ENCODE measurements around the gene NXF2B.
"Not testable (repeated sequence)": the region's sequence is repeated elsewhere in the genome, so short reads cannot be mapped to it uniquely, and the experiment has no call there.

NXF2B gene, protein sequence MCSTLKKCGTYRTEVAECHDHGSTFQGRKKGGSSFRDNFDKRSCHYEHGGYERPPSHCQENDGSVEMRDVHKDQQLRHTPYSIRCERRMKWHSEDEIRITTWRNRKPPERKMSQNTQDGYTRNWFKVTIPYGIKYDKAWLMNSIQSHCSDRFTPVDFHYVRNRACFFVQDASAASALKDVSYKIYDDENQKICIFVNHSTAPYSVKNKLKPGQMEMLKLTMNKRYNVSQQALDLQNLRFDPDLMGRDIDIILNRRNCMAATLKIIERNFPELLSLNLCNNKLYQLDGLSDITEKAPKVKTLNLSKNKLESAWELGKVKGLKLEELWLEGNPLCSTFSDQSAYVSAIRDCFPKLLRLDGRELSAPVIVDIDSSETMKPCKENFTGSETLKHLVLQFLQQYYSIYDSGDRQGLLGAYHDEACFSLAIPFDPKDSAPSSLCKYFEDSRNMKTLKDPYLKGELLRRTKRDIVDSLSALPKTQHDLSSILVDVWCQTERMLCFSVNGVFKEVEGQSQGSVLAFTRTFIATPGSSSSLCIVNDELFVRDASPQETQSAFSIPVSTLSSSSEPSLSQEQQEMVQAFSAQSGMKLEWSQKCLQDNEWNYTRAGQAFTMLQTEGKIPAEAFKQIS

DNA sequence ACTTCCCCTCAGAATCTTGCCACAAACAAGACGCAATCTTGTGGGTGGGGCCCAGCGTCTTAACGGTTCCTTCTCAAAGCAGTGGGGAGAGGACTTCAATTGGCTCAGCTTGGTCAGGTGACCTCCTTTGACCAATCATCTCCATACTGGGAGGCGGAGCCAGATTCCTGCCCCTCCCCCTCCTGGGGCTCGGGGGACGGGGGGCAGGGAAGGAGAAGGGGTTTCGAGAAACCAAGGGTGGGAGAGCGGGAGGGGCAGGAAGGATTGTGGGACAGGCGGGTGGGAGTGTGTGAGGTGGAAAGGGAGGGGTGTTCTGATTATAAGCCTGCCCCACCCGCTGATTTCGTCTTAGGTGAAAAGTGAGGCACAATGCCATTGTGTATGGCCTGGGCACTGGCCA is at the start of gene NXF2B:
TSS of gene NXF2B (minus strand) at position 101 of the 400 bp plus-strand sequence. CDS start 59,972 bp downstream, outside the sequence.
- not testable (repeated sequence) for DNase-seq

DNA sequence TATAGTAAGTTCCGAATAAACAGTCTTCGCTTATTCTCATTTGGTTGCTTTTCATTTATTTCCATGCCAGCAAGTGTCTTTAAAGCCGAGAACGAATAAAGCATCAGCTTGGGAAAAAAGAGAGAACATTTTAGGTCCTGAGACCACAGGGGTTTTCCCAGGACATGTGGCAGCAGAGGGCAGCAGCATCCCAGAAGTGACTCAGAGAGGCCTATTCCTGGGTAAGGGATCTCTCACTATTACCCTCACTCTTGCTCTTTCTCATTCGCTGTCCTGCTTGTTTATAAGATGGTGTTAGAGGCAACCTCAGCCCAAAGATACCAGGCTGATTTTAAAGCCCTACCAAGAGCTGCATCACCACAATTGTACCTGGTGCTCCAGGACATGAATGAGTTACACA is 39.0 kb upstream of the NXF2B start:
- DNase-seq, result not testable (repeated sequence)

DNA sequence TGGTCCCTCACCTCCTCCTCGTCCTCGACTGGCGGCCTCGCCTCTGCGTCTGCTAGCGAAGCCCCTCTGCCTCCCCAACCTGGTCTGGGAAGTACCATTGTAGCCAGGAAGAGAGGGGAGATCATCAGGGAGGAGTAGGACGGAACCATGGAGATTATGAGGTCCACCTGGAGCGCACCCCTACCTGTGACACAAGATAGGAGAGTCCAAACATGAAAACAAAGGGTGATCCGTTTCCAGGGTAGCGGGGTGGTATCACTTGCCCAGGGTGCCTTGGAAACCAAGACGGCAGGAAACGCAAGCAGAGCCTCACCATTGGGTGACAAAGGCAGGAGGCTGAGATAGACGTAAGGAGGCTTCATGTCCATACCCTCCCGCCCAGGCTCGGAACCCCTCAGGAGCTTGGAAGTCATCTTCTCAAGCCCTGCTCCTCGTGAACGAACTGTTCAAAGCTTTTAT is 32.0 kb upstream of the NXF2B start, which contains the start of gene TCP11X2:
TSS of gene TCP11X2 (minus strand) at position 51 of the 459 bp plus-strand sequence.
- not testable (repeated sequence) for DNase-seq

DNA sequence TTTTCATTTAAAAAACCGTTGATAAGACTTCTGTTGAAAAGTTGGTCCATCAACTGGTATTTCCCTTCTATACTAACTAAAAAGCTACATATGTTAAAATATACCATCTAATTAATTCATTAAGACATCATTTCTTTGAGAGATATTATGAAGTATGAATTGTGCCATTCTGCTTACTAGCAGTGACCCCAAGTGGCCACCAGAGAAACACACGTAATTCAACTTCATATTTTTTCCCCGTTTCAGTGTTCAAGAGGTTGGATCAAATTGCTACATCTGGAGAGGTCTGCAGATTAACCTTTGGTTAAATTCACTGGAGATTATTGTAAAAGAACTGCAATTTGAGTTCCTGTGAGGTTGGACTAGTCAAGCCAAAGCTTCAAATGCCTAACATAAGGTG is 30.4 kb upstream of the NXF2B start:
- not testable (repeated sequence) for DNase-seq

DNA sequence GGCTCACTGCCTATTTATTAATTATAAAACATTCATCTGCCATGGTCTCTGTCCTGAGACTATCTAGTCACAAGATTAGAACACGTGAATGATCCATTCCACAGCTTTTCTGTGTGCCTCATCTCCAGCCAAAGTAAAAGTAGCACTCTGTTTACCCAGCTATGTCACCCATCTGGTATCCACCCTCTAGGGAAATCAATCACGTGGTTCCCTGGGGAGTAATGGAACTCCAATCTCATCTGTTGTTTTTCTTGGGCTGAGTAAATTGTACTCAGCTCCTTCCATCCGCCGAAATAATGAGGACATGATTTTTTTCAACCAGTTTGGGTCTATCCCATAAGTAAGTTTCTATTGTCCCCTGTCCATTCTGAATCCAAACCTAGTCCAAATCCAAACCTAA is 18.8 kb upstream of the NXF2B start:
- DNase-seq, result not testable (repeated sequence)

DNA sequence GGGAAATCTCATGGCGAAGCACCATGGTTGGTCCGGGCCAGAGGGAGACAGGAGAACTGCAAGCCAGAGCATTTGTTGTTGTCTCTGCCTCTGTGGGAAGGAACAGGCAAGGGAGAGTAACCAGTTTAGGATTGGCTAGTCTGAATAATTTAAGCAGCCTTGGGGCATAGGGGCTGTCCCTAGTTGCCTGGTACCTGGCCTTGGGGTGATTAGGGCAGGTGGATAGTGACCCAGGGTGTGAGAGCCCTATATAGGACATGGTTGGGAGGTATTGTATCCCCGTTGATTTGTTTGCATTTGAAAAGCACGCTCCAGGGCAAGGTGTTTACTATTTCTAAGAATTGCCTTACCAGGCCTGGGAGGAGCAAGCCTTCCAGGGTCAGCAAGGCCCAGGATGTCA is 25.3 kb downstream of the NXF2B start:
- not testable (repeated sequence) for DNase-seq

DNA sequence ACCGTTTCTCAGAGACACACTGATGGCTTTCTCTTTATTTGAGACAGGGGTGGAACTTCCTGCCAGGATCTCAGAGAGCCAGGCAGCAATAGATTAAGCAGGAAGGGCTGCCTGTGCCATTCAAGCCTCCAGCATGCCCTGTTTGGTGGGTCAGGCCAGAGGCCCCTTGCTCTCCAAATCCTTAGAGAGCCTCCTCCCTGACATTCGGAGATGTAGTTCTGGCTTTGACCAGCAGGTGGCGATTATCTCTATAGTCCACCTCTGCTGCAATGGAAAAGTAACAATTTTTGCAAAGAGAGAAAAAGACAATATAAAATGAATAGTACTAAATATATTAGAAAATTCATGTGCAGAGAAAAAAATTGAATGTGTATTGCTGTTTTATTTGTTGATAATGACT is 93.9 kb downstream of the NXF2B start:
- DNase-seq, result no peak

DNA sequence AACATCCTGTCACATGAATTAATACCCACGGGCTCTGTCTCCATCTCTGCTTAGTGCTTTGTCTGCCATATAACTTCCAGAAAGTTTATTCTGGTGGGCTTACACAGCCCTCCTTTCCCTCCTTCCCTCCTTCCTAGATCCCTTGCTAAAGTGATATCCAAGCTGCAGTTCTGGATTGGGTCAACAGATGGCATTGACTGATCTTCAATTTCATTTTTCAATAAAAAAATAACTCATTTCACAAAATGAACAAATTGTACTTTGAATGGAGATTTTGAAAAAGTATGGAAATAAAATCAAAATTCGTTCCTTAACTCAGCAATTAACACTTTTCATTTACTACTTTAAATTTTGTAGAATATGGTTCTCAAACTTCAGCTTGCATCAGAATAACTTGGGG is 97.9 kb downstream of the NXF2B start:
- DNase-seq, result no peak

DNA sequence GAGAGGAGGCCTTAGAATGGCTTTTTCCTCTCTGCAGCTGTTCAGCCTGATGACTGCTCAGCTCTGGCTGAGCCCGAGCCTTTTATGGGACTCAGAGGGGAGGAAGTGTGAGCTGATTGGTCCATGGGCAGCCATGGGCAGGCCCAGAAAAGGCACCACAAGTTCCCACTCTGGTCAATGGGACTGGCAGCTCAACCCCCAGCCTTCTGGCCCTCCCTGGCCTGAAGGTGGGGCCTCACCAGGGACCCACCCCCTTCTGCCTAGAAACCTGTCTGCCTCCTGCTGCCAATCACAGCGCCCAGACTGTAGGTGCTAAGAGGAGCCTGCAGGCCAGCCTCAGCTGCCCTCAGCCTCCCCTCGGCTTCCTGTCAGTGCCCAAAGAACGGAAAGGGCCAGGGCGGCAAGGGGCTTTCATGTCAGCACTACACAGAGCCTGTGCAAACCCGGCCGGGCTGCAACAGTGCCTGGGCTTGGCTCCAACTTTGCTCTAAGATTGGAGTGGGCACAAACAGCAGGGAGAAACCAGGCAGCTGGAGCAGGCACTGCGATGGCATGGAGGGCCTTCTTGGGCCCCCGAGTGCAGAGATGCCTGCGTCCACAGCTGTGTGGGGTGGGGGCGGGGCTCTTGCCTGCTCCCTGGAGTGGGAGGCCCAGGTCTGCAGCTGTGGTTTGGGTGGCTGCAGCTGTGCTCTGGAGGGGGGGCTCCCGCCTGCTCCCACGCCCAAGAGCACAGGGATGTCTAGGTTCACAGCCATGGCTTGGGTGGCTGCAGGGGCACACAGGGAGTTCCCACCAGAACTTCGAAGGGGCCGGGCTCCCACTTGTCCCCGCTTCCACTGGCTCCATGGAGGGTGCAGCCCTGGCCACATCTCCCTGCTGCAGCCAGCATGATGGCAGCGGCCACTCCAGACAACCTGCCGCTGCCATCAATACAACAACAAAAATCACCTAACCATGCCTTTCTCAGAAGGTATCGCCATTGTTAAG is 100.2 kb downstream of the NXF2B start:
- DNase-seq, result no peak

DNA sequence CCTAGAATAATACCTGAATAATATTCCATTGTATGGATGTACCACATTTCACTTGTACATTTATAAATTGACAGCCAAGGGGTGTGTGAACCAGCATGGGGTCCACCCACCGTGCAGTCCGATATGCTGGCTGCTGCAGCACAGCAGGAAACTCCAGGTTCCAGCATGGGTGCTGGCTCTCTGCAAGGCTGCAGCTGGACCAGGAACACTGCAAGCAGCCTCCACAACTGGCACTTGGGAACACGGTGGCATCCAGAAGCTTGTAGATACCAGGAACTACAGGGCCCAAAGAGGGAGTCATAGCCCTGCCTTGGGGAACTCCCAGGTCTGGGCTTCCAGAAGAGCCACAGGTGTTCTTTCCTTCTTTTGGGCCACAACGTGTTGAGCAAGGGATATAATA is 101.6 kb downstream of the NXF2B start:
- DNase-seq, result no peak

Data from 8988T (cell line).